H1 (cell line): ENCODE measurements around the gene PHYHD1. TPM values are rescaled to one million over a fixed set of nuclear protein-coding genes. Genes with fewer than 3 reads are reported as not detected.

Experiments
- BACH1 ChIP-seq: IDR thresholded peaks from 2 replicates; pipeline ENCODE4 v1.6.1; 2012; ENCODE audit warnings: low read length, improper control_type of control experiment
- CTBP2 ChIP-seq: IDR thresholded peaks from 2 replicates; pipeline ENCODE4 v1.7.0; 2011; ENCODE audit warnings: borderline replicate concordance, mild to moderate bottlenecking, moderate library complexity, mixed read lengths, low read length; ENCODE audit not compliant: insufficient read depth, insufficient read length
- E2F6 ChIP-seq: IDR thresholded peaks from 2 replicates; pipeline ENCODE4 v1.6.1; 2012; ENCODE audit warnings: inconsistent platforms
- EGR1 ChIP-seq: IDR thresholded peaks from 2 replicates; pipeline ENCODE4 v1.6.1; 2011; ENCODE audit warnings: low read depth, low read length, borderline replicate concordance
- EP300 ChIP-seq, 2 experiments: IDR thresholded peaks; 1 replicate in 1 of 2; 2 replicates in 1 of 2; pipeline ENCODE4 v1.6.1; 2011 to 2012; ENCODE audit warnings: low read depth in 2 of 2, low read length in 2 of 2, mild to moderate bottlenecking in 2 of 2, borderline replicate concordance in 1 of 2, inconsistent platforms in 1 of 2, moderate library complexity in 1 of 2
- KDM4A ChIP-seq: IDR thresholded peaks from one replicate; pipeline ENCODE4 v1.7.1; 2012; ENCODE audit warnings: low read depth, mild to moderate bottlenecking, moderate library complexity, low read length, inconsistent platforms; ENCODE audit not compliant: severe bottlenecking
- POLR2AphosphoS5 ChIP-seq: IDR thresholded peaks from 2 replicates; pipeline ENCODE4 v1.6.1; 2011; ENCODE audit warnings: low read depth, low read length
- RFX5 ChIP-seq: IDR thresholded peaks from 2 replicates; pipeline ENCODE4 v1.6.1; 2011; ENCODE audit warnings: low read depth, low read length, improper control_type of control experiment, borderline replicate concordance
- SP2 ChIP-seq: IDR thresholded peaks from 2 replicates; pipeline ENCODE4 v1.6.1; 2012; ENCODE audit warnings: mild to moderate bottlenecking, low read length, inconsistent platforms
- SUZ12 ChIP-seq: fragments of 200-600 bp; sonication (generic); IDR thresholded peaks from 2 replicates; pipeline ENCODE4 v1.6.1; 2012; ENCODE audit warnings: mild to moderate bottlenecking, inconsistent platforms, low read length, moderate library complexity, mixed read lengths
- TAF1 ChIP-seq: IDR thresholded peaks from 2 replicates; pipeline ENCODE4 v1.6.1; 2011; ENCODE audit warnings: mild to moderate bottlenecking, low read depth, low read length
- polyA plus RNA-seq, 7 experiments: library from polyadenylated mRNA; depleted of rRNA in 3 of 7; stranded (reverse) in 5 of 7; unstranded in 2 of 7; fragments of >200 nt in 5 of 7; fragments of 200-250 nt in 2 of 7; gene quantifications; 1 replicate in 5 of 7; 2 replicates in 1 of 7; 4 replicates in 1 of 7; pipeline versions ENCODE4 v1.2.1 to v1.2.3, GENCODE V29; 2011 to 2013; ENCODE audit warnings: missing spikeins in 2 of 7, mixed read lengths in 2 of 7
- total RNA-seq: library from RNA; stranded (reverse); fragmentation: NEBNext Ultra II Directional; extraction: Animal tissue kit (Norgen Biotek cat#: 25700); gene quantifications from 2 replicates; pipeline ENCODE4 v1.2.1, GENCODE V29; 2021

PHYHD1 gene
- total and polyA plus RNA-seq, 2 of the 8 experiments (the other 6 are each of a cell fraction or from before 2014, with no cell fraction given), result 14.1 to 25.6 TPM

GRCh38 chr9:128920381-128921058, at the start of gene PHYHD1 (continued):
- TF ChIP-seq EP300 (IDR thresholded peaks at IDR 0.05; ENCODE audit: borderline replicate concordance in 1 of 2, low read depth in 2 of 2, low read length in 2 of 2) (no peak), EGR1 (no peak), CTBP2 (no peak), POLR2AphosphoS5 (no peak), SP2 (no peak), SUZ12 (no peak), RFX5 (no peak), KDM4A (no peak), BACH1 (no peak), E2F6 (no peak), TAF1 (no peak)
